Dermis lymphatic vessel endothelial cell (primary cell): ENCODE results near the gene DDTL. TPM values are rescaled to one million over a fixed set of nuclear protein-coding genes. Genes with fewer than 3 reads are reported as not detected.

ENCODE experiments used
- total RNA-seq: library from RNA; depleted of rRNA; stranded (reverse); fragments of >200 nt; gene quantifications from 2 replicates; pipeline ENCODE4 v1.2.1, GENCODE V29; 2014

The DDTL gene
- 0.86 and 4.7 TPM in 2 replicates for total RNA-seq

DNA sequence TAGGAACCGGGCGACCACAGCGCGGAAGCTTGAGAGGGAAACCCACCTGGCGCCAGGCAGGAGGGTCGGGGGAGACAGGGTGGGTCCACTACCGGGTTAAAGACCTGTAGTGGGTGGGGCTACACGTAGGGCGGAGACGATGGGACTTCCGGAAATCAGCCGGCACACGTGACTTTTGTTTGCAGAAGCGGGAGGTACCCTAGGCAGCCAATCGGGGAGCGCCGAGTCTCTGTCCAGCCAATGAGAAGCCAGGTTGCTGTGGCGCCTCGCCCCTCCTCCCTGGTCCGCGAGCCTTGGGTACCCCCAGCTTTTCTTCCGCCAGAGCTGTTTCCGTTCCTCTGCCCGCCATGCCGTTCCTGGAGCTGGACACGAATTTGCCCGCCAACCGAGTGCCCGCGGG lies at the start of gene DDTL:
Gene DDTL, plus strand, starts transcription at position 321 of the 400 bp plus-strand sequence. Its CDS starts 27 bp downstream, at position 348.

DNA sequence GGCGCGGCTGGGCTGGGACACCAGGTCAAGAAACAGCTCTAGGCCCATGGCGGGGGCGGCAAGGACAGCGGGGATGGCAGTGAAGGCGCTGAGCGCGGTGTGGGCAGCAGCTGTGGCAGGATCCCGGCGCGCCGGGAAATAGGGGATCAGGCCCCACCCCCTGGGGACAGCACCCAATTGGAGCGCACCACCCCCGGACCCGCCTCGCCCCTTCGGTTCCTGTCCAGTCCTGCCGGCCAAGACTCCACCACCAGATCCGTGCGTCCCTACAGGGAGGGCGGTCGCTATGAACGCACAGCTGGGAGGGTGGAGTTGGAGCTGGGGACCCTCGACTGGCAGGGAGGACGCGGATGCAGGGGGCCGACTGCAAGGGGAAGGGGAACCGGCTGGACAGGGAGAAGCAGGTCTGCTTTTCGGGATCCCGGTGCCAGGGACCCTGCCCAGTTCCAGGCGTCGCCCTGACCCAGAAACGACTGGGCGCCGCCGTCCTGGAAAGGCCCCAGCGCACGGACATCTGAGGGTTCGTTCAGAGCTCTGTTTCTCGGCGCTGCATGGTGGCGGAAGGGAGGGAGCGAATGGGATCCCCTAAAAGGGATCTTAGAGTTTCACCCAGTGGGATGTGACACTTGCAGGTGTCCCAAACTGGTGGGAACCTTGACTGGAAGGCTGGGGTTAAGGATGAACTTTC lies 5.5 kb upstream of the DDTL start, which contains the start of gene GSTT2B:
Gene GSTT2B, minus strand, starts transcription at position 112 of the 688 bp plus-strand sequence. Its CDS starts 64 bp downstream, at position 48.

DNA sequence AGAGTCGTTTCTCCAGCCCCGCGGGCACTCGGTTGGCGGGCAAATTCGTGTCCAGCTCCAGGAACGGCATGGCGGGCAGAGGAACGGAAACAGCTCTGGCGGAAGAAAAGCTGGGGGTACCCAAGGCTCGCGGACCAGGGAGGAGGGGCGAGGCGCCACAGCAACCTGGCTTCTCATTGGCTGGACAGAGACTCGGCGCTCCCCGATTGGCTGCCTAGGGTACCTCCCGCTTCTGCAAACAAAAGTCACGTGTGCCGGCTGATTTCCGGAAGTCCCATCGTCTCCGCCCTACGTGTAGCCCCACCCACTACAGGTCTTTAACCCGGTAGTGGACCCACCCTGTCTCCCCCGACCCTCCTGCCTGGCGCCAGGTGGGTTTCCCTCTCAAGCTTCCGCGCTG lies 7.7 kb downstream of the DDTL start, which contains the start of gene DDT:
Gene DDT, minus strand, starts transcription at position 97 of the 400 bp plus-strand sequence. Its CDS starts 27 bp downstream, at position 70.

DNA sequence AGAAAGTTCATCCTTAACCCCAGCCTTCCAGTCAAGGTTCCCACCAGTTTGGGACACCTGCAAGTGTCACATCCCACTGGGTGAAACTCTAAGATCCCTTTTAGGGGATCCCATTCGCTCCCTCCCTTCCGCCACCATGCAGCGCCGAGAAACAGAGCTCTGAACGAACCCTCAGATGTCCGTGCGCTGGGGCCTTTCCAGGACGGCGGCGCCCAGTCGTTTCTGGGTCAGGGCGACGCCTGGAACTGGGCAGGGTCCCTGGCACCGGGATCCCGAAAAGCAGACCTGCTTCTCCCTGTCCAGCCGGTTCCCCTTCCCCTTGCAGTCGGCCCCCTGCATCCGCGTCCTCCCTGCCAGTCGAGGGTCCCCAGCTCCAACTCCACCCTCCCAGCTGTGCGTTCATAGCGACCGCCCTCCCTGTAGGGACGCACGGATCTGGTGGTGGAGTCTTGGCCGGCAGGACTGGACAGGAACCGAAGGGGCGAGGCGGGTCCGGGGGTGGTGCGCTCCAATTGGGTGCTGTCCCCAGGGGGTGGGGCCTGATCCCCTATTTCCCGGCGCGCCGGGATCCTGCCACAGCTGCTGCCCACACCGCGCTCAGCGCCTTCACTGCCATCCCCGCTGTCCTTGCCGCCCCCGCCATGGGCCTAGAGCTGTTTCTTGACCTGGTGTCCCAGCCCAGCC lies 13.0 kb downstream of the DDTL start, which contains the start of gene GSTT2:
Gene GSTT2, plus strand, starts transcription at position 578 of the 684 bp plus-strand sequence.

DNA sequence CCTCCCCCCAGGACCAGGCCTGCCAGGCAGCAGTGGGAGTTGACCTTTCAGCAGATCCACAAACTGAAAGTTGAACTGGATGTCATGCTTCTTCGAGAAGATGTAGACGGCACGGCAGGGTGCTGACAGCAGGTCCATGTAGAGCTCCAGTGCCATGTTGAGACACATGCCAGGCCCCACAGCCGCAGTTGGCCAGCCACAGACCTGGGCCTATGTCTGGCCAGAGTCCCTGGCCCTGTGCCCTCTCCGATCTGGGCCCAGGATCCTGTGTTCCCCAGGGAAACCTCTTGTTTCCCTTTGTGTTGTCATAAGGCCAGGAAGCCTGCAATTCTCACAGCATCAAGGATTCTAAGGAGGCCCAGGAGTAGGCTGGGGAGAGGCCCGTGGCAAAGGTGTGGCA lies 38.5 kb downstream of the DDTL start, which contains the start of gene GSTT4:
Gene GSTT4, minus strand, starts transcription at position 253 of the 400 bp plus-strand sequence. Its CDS starts 97 bp downstream, at position 156.

Other genes with a start within 250 kb of the DDTL start
- gene ZNF70, start 215.8 kb upstream of the DDTL start, total RNA-seq, result 1.3 and 2.1 TPM in 2 replicates
- gene VPREB3, start 212.5 kb upstream of the DDTL start, total RNA-seq, result 0.22 TPM in 1 of 2 replicates, not detected in the other
- 0.09 and 0.33 TPM in 2 replicates for gene C22orf15, start 203.9 kb upstream of the DDTL start, total RNA-seq
- 6.5 and 11.8 TPM in 2 replicates for gene CHCHD10, start 198.9 kb upstream of the DDTL start, total RNA-seq
- 4.2 and 8.2 TPM in 2 replicates for gene MMP11, start 194.0 kb upstream of the DDTL start, total RNA-seq
- 13.3 and 19.3 TPM in 2 replicates for gene SMARCB1, start 179.9 kb upstream of the DDTL start, total RNA-seq
- 0.17 and 0.33 TPM in 2 replicates for gene DERL3, start 127.9 kb upstream of the DDTL start, total RNA-seq
- gene SLC2A11, start 109.0 kb upstream of the DDTL start, total RNA-seq, result 3.3 and 4.4 TPM in 2 replicates
- 163 and 279 TPM in 2 replicates for gene MIF, start 72.5 kb upstream of the DDTL start, total RNA-seq
- gene GSTT2B, start 5.7 kb upstream of the DDTL start, total RNA-seq, result 0.77 and 13.5 TPM in 2 replicates
- 92.4 and 105 TPM in 2 replicates for gene DDT, start 7.6 kb downstream of the DDTL start, total RNA-seq
- gene GSTT2, start 13.2 kb downstream of the DDTL start, total RNA-seq, result 0.98 TPM in 1 of 2 replicates, not detected in the other
- not detected in 2 replicates for gene GSTT4, start 38.6 kb downstream of the DDTL start, total RNA-seq
- gene CABIN1, start 44.4 kb downstream of the DDTL start, total RNA-seq, result 20.3 and 21.7 TPM in 2 replicates
- 0.43 and 0.54 TPM in 2 replicates for gene SUSD2, start 214.6 kb downstream of the DDTL start, total RNA-seq